ENCODE results near the gene C2orf81.

Gene C2orf81

DNA sequence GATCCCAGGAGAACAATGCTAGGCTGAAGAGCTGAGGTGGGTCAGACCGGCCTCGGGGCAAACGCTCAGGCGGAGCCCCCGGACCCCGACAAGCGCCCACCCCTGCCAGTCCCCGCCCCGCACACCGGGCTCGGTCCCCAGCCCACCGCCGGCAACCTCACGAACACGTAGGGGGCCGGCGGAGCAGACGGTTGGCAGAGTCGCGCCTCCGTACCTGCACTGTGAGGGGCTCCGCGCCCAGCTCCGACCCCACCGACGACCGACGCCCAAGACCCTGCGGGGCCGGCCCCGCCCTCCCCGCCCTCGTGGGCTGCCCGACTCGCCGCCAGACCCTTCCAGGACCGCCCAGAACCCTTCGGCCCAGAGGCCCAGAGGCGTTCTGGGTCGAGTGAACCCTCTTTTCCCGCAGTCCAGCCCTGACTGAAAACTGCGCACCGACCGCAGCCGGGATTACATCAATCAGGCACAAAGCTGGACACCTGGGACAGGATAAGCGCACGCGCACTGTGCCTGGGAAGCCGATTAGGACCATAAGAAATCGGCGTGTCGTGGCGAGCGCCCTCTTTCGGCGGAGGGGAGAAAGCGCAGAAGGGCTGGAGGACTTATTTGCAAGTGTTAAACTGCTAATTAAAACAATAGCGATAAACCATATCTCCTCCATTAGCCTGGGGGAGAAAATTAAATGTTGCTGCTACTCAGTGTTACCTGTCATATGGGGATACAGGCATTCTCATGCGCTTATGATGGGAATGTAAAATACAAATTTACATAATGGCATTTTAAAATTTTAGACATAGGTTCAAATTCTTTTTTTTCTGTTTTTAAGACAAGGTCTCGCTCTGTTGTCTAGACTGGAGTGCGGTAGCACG is 29.6 kb downstream of the C2orf81 start:
- peak; percentile 12 to 96 (median 86) for DNase-seq

DNA sequence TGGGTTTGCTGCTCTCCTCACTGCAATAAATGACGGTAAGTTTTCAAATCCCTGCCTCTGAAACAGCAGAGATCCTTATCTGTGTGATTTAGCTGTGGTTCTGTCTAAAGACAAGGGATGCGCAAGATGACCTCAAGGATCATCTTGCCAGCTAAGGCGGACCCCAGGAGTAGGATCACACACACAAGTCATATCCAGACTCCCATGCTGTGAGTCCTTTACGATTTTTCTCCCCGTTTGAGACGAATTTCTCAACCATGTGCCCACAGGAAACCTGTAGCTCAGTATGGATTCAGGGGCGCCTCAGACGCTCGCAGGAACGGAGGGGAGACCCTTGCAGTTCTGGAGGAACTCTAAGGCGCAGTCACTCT is 30.2 kb downstream of the C2orf81 start:
- peak in 2 of 58 donors; percentile 21 to 46 for DNase-seq

GRCh38 chr2:74390606-74391005 is 30.8 kb downstream of the C2orf81 start:
- no peak for DNase-seq

- peak in 1 of 58 donors; percentile 29 for DNase-seq
These were observed 34.1 kb downstream of the C2orf81 start for GRCh38 chr2:74387346-74387745.

GRCh38 chr2:74385396-74385795 is 36.0 kb downstream of the C2orf81 start:
- peak in 57 of 58 donors; percentile 5 to 86 (median 61) for DNase-seq

- no peak for DNase-seq
These were observed 37.4 kb downstream of the C2orf81 start for GRCh38 chr2:74384051-74384450.

DNA sequence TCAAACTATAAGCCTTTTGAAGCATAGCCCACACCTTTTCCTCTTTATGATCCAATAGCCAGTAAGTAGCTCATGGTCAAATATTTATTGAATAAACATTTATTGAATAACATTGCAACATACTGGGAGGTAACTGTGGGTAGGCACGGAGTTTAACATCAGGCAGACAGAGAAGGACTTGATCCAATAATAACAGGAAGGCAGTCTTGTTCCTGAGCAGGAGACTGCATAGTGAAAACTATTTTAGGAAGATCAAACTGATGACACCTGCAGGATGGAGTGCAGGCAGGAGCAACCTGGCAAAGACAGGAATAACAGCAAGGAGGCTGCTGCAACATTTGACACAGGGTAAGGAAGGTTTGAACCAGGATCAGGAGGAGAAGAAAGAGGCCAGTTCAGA is 38.2 kb downstream of the C2orf81 start:
- no peak for DNase-seq

DNA sequence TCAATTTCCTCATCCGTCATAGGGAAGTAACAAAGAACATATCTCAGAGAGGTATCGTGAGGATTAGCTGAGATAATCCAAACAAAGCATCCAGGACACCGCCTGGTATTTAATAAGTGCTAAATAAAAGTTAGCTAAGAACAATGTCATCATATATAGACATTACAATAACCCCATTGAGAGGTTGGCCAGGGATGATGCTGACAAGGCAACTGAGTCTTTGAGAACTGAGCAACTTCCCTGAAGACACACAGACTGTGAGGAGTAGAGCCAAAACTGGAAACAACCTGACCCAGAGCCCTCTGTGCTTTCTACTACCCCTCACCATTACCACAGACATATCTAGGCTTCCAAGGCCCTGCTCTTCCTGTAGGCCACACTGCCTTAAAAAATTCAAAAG is 39.7 kb downstream of the C2orf81 start:
- no peak for DNase-seq

DNA sequence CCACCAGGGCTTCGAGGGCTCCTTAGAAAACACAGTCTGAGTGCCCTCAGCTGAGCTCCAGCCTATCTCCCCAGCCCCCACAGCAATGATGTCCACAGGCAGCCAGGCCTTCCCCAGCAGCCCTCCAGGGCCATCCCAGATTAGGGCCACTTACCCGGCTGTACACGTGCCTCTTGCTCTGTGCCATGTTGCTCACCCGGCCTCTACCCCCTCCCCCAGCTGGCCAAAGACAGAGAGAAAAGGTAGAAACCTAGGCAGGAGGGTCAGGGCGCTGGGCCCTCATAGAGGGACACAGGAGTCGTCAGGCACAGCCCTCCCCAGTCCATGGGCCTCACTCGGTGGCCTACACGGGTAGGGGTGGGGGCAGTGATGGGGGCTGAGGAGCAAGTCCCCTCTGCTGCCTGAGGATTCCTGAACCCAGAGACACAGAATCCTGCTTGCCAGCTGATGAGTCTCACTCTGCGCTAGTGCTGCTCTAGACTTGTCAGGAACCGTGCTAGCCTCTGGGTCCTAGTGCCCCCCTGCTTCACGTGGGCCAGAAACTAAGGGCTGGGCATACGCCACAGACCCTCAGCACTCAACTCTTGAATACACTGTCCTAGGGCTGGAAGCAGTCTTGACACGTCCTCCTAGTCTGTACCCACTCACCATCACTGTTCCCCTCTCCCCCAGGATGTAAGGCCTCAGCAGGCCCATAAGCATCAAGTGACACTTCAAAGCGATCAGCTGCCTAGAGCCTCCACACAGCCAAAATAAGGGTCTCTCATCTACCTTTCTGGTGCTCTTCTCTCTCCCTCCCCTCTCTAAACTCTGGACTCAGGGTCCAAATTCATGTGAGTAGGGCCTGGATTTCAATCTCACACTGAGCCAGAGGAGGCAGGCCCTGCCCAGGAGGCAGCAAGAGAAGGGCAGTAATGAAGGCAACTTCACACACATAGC is 41.3 kb downstream of the C2orf81 start, which contains the start of gene DCTN1:
DCTN1 (minus strand) TSS at position 461 of the 939 bp plus-strand sequence; CDS start at position 187, 274 bp downstream.
- DNase-seq = peak in 56 of 58 donors; percentile 10 to 90 (median 69)

- DNase-seq = no peak
These were observed 43.4 kb downstream of the C2orf81 start for GRCh38 chr2:74378007-74378406.

GRCh38 chr2:74375838-74376237 is 45.6 kb downstream of the C2orf81 start:
- DNase-seq = no peak

DNA sequence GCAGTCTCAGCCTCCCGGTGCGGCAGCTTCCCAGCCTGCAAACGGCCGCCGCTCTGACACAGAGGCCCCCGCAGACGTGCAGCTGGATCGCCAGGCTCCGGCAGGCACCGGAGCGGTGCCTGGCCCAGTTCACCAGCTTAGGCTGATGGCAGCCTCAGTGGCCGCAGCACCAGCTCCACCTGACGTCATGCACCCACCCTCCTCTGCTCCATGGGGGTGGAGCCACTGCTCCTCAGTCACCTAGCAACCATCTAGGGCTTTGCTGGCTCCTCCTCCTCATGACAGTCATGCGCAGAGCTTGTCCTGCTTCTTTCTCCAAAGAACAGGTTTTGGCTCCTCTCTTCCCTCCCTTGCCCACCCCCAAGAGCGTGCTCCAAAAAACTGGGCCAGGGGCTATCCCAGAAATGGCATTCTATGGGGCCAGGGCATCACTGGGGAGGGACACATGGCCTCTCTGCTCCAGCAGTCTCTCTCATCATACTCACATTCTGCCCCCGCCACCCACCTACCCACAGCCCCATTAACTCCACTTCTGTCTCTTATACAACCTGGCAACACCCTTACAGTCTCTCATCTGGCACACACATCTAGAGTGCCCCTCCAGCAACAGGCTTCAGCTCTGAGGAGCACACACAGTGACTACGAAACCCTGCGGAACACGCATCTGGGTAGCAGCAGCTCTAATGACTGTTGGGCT is 46.8 kb downstream of the C2orf81 start:
- peak; percentile 36 to 98 (median 90) for DNase-seq

DNA sequence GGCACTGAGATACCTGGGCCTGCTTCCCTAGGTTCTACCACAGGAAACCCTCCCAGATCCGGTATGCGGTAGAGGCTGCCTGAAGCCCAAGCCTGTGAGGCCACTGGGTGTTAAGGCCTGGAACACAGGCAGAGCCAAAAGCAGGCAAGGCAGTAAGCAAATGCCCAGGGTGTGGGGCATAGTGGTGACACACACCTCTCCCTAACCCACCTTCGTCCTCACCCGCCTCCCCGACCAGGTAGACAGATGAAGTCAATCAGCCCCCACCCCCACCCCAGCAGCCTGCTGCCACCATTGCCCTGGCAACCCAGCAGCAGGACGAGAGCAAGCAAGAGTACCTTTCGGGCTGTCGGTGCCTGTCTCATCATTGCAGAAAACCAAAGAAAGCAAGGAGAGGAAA is 47.4 kb downstream of the C2orf81 start:
- peak in 14 of 58 donors; percentile 11 to 64 (median 34) for DNase-seq

DNA sequence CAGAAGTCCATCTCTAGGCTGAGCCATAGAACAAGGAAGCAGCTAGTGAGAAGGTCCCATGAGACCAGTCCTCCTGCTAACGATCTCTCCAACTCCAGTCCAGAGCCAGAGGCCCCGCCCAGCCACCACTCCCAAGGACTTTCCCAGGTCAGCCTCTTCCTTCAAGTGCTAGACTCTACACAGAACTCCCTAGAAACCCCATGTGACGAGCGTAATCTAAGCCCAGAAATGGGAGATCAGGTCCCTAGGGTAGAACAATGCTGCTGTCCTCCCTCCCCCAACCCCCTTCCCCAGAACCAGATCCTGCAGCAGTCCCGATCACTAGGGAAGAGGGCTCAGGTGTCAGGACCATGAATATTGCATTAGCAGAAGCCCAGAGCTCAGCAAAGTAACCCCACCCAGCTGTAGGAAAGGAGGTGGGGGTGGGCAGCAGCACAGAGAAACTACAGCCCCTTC is 48.2 kb downstream of the C2orf81 start:
- no peak for DNase-seq

GRCh38 chr2:74372674-74373073 is 48.7 kb downstream of the C2orf81 start:
- no peak for DNase-seq

GRCh38 chr2:74371421-74371820 is 50.0 kb downstream of the C2orf81 start:
- DNase-seq = no peak

DNA sequence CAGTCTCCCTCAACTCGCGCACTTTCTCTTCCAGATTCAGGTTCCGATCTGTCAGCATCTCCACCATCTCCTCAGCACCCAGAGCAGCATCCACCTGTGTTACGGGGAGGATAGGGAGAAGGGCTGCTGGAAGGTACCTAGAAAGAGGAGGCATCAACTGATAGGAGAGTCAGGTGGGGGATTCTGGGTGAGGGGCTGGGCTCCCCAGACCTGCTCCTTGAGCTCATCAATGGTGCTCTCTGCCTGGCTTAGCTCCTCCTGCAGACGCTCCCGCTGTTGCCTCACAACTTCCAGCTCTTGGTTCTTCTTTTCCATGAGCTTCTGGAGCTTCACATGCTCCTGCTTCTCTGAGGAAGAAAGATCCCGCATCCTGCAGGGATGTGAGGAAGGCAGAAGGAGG is 51.4 kb downstream of the C2orf81 start:
- no peak for DNase-seq

DNA sequence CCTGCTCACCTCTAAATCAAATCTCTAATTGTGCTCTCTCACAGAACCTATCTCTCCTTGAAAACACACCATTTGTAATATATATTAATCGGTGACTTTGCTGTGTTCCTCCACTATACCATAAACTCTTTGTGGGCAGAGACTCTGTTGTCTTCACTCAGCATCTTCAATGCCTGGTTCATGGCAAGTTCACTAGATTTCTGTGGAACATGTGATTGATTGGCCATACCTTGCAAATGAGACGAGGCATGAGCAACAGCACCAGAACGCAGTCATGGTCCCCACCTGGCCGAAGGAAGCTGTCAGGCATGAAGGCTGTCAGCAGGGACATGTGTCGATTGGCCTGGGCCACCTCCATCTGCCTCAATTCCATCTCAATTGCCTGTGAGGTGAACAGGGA is 52.9 kb downstream of the C2orf81 start:
- DNase-seq = no peak

DNA sequence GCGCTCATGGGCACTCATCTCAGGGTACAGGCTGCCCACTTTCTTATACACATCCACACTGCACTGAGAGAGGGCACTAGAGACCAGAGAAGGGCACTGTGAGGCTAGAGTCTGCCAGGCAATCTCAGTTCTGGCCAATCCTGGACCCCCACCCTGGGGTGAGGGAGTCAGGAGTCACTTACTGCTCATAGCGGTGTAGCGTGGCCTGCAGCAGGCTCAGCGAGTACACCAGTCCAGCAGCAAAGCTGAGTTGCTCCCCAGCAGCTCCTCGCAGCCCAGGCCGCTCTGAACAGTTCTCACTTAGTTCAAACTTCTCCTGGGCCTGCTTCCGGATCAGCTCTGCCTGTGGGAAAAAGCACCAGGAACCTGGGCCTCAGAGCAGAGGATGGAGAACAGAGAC is 53.6 kb downstream of the C2orf81 start:
- no peak for DNase-seq

- DNase-seq = no peak
These were observed 55.4 kb downstream of the C2orf81 start for GRCh38 chr2:74366036-74366435.
